A673 (cell line): ENCODE measurements around the gene MYLK.

Experiments used
- EZH2 ChIP-seq: fragments of 200-600 bp; sonication (generic); IDR thresholded peaks from 2 replicates; pipeline ENCODE4 v1.6.1; 2017; ENCODE audit warnings: borderline replicate concordance, low read depth, mild to moderate bottlenecking, mixed read lengths, antibody characterized with exemption, low read length; ENCODE audit not compliant: poor library complexity, severe bottlenecking
- TF ChIP-seq, protein P1 (sequence below): fragments of 300-800, 200-600 bp; sonication (generic); conservative IDR thresholded peaks from 2 replicates; pipeline ENCODE4 v1.5.1; 2017; ENCODE audit warnings: low read depth, mild to moderate bottlenecking, antibody characterized with exemption, low read length, moderate library complexity, mixed read lengths

DNA sequence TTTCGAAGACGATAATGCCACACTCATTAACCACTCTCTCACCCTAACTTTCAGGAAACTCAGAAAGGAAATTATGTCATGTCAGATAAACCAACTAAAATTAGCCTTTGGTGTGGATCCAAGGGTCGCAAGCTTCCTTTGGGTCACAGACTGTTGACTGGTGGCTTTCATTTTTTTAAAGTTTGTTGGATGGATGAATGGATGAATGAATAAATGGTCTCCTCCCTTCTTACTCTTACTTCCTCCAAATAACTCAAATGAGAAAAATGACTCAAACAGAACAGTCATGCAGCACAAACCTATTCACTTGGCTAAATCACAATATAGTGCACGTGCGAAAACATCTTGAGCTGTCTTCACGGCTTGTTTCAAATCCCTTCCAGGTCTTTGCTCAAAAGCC, 216.3 kb downstream of the MYLK start:
- TF ChIP-seq, protein P1, sequence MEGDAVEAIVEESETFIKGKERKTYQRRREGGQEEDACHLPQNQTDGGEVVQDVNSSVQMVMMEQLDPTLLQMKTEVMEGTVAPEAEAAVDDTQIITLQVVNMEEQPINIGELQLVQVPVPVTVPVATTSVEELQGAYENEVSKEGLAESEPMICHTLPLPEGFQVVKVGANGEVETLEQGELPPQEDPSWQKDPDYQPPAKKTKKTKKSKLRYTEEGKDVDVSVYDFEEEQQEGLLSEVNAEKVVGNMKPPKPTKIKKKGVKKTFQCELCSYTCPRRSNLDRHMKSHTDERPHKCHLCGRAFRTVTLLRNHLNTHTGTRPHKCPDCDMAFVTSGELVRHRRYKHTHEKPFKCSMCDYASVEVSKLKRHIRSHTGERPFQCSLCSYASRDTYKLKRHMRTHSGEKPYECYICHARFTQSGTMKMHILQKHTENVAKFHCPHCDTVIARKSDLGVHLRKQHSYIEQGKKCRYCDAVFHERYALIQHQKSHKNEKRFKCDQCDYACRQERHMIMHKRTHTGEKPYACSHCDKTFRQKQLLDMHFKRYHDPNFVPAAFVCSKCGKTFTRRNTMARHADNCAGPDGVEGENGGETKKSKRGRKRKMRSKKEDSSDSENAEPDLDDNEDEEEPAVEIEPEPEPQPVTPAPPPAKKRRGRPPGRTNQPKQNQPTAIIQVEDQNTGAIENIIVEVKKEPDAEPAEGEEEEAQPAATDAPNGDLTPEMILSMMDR, result no peak
- TF ChIP-seq EZH2, result no peak
